CD1c-positive myeloid dendritic cell (primary cell): ENCODE data around the gene IL17A.

Experiments used
- DNase-seq: peaks from one replicate; pipeline ENCODE4 v3.0.0-alpha.2; 2016; ENCODE audit errors: extremely low spot score

Gene IL17A

GRCh38 chr6:52186075-52186474 lies at the start of gene IL17A:
TSS of gene IL17A (plus strand) at chr6:52186375. CDS start at chr6:52186432, 57 bp downstream.
- no peak for DNase-seq

GRCh38 chr6:52136934-52137467 lies 49.2 kb upstream of the IL17A start:
- no peak for DNase-seq

GRCh38 chr6:52138284-52138683 lies 47.9 kb upstream of the IL17A start:
- DNase-seq = no peak

- DNase-seq = no peak
These were observed 46.0 kb upstream of the IL17A start for GRCh38 chr6:52139985-52140680.

- no peak for DNase-seq
These were observed 44.6 kb upstream of the IL17A start for GRCh38 chr6:52141596-52141995.

GRCh38 chr6:52142556-52142955 lies 43.6 kb upstream of the IL17A start:
- no peak for DNase-seq

- DNase-seq = no peak
These were observed 42.6 kb upstream of the IL17A start for GRCh38 chr6:52143551-52143950.

GRCh38 chr6:52144196-52145076 lies 41.7 kb upstream of the IL17A start:
- no peak for DNase-seq

- no peak for DNase-seq
These were observed 39.2 kb upstream of the IL17A start for GRCh38 chr6:52146851-52147445.

GRCh38 chr6:52149076-52149475 lies 37.1 kb upstream of the IL17A start:
- DNase-seq = no peak

- DNase-seq = no peak
These were observed 36.2 kb upstream of the IL17A start for GRCh38 chr6:52149949-52150348.

GRCh38 chr6:52152070-52152423 lies 34.1 kb upstream of the IL17A start:
- DNase-seq = no peak

GRCh38 chr6:52152711-52153160 lies 33.4 kb upstream of the IL17A start:
- DNase-seq = no peak

- DNase-seq = no peak
These were observed 31.8 kb upstream of the IL17A start for GRCh38 chr6:52154381-52154780.

- peak; percentile 9 for DNase-seq
These were observed 30.2 kb upstream of the IL17A start for GRCh38 chr6:52155791-52156576.

GRCh38 chr6:52157301-52157941 lies 28.8 kb upstream of the IL17A start:
- peak; percentile 41 for DNase-seq

- DNase-seq = no peak
These were observed 25.6 kb upstream of the IL17A start for GRCh38 chr6:52160472-52161104.

- DNase-seq = no peak
These were observed 24.3 kb upstream of the IL17A start for GRCh38 chr6:52161689-52162438.

- DNase-seq = peak; percentile 11
These were observed 23.0 kb upstream of the IL17A start for GRCh38 chr6:52162940-52163908.
